Measurements from ENCODE around the gene ZDHHC3.

ZDHHC3 gene

GRCh38 chr3:44991326-44991725 lies 15.4 kb upstream of the ZDHHC3 start:
- Histone ChIP-seq H3K36me3 (ENCODE audit: insufficient read depth, low read length) (peaks cover 68% of the 10 kb centered on the region), H3K9ac (ENCODE audit: low read length) (no peak overlapping the region), H3K79me2 (ENCODE audit: insufficient read depth, low read length) (peaks cover 3% of the 10 kb centered on the region; the same call in 1 of the 2 replicates), H3K9me3 (ENCODE audit: low read length) (no peaks in the 10 kb centered on the region), H3K4me1 (ENCODE audit: insufficient read depth, low read length, severe bottlenecking) (no peaks in the 10 kb centered on the region), H3F3A (ENCODE audit: insufficient read depth, low read length) (no peaks in the 10 kb centered on the region), H3K27me3 (ENCODE audit: insufficient read depth, low read length) (no peaks in the 10 kb centered on the region), H3K27ac (ENCODE audit: low read depth, low read length, poor library complexity, severe bottlenecking) (no peak overlapping the region), H2AFZ (ENCODE audit: low read length) (no peak overlapping the region), H3K9me2 (ENCODE audit: low read depth, low read length) (no peaks in the 10 kb centered on the region), H3K4me2 (ENCODE audit: low read length) (no peak overlapping the region), H3K4me3 (ENCODE audit: low read depth, low read length, poor library complexity, severe bottlenecking) (no peak overlapping the region), H4K20me1 (ENCODE audit: insufficient read depth, low read length) (no peaks in the 10 kb centered on the region)
- TF ChIP-seq, protein P1, sequence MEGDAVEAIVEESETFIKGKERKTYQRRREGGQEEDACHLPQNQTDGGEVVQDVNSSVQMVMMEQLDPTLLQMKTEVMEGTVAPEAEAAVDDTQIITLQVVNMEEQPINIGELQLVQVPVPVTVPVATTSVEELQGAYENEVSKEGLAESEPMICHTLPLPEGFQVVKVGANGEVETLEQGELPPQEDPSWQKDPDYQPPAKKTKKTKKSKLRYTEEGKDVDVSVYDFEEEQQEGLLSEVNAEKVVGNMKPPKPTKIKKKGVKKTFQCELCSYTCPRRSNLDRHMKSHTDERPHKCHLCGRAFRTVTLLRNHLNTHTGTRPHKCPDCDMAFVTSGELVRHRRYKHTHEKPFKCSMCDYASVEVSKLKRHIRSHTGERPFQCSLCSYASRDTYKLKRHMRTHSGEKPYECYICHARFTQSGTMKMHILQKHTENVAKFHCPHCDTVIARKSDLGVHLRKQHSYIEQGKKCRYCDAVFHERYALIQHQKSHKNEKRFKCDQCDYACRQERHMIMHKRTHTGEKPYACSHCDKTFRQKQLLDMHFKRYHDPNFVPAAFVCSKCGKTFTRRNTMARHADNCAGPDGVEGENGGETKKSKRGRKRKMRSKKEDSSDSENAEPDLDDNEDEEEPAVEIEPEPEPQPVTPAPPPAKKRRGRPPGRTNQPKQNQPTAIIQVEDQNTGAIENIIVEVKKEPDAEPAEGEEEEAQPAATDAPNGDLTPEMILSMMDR (IDR thresholded peaks at IDR 0.05; ENCODE audit: low read length), result no peak
- TF ChIP-seq EZH2 (IDR thresholded peaks at IDR 0.05; ENCODE audit: borderline replicate concordance, low read length), result no peak

DNA sequence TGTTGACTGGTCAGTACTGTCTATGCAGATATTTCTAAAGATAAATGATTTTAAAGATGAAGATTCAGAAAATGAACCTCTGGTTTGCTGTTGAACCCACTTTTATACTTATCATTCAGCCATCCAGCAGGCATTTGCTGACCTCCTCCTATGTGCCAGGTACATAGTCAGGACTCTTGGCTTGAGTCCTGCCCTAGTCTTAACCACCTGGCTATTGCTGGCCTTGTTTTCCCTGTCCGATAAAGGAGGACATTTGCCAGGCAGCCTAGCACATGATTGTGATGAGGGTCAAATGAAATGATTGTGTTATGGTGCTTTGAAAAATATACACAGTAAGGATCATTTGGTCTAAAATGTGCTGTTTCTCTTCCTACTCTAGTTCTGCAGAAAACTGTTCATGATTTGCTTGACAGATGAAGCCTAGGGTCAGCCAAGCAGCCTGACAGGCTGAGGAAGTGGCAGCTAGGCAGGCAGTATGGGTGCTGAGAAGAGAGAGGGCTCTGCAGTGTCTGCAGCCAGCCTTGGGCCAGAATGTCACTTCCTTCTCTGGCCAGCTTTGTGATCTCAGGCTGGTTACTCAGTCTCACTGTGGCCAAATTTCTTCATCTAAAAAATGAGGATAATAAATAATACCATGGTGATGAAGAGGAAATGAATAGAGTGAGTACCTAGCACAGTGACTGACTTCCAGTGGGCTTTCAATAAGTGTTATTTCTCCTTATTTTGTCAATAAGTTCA lies 13.8 kb upstream of the ZDHHC3 start:
- H3K4me1 ChIP-seq (ENCODE audit: insufficient read depth, low read length, severe bottlenecking), result no peaks in the 10 kb centered on the region
- H3F3A ChIP-seq (ENCODE audit: insufficient read depth, low read length), result no peaks in the 10 kb centered on the region
- no peak overlapping the region for H3K9ac ChIP-seq (ENCODE audit: low read length)
- no peaks in the 10 kb centered on the region for H3K27me3 ChIP-seq (ENCODE audit: insufficient read depth, low read length)
- peaks cover 64% of the 10 kb centered on the region for H3K36me3 ChIP-seq (ENCODE audit: insufficient read depth, low read length)
- H3K27ac ChIP-seq (ENCODE audit: low read depth, low read length, poor library complexity, severe bottlenecking), result no peak overlapping the region
- no peak overlapping the region for H3K4me3 ChIP-seq (ENCODE audit: low read depth, low read length, poor library complexity, severe bottlenecking)
- TF ChIP-seq, protein P1 (IDR thresholded peaks at IDR 0.05; ENCODE audit: low read length), result no peak
- no peak for TF ChIP-seq EZH2 (IDR thresholded peaks at IDR 0.05; ENCODE audit: borderline replicate concordance, low read length)
- peaks cover 6% of the 10 kb centered on the region for H3K79me2 ChIP-seq (ENCODE audit: insufficient read depth, low read length)
- H4K20me1 ChIP-seq (ENCODE audit: insufficient read depth, low read length), result no peaks in the 10 kb centered on the region
- H3K9me2 ChIP-seq (ENCODE audit: low read depth, low read length), result no peaks in the 10 kb centered on the region
- H2AFZ ChIP-seq (ENCODE audit: low read length), result no peak overlapping the region
- H3K4me2 ChIP-seq (ENCODE audit: low read length), result no peak overlapping the region
- no peaks in the 10 kb centered on the region for H3K9me3 ChIP-seq (ENCODE audit: low read length)

DNA sequence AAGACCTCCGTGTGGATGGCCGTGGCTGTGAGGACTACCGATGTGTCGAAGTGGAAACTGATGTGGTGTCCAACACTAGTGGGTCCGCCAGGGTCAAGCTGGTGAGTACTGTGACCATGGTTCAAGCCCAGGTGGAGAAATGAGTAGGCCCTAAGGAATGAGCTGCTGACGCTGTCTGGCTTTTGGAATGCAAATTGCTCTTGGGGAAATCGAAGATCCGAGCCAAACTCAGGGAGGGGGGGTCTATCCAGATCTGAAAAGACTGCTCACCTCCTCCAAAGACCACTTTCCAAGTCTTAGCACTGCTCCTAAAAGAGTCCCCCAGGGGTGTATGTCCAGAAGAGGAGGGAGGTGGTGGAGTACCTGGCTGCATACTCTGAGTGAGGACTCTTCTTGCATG lies 13.2 kb upstream of the ZDHHC3 start:
- Histone ChIP-seq H2AFZ (ENCODE audit: low read length) (no peak overlapping the region), H3K27me3 (ENCODE audit: insufficient read depth, low read length) (no peaks in the 10 kb centered on the region), H3K27ac (ENCODE audit: low read depth, low read length, poor library complexity, severe bottlenecking) (no peak overlapping the region), H3F3A (ENCODE audit: insufficient read depth, low read length) (no peaks in the 10 kb centered on the region), H3K36me3 (ENCODE audit: insufficient read depth, low read length) (peaks cover 64% of the 10 kb centered on the region), H3K9me3 (ENCODE audit: low read length) (no peaks in the 10 kb centered on the region), H3K9me2 (ENCODE audit: low read depth, low read length) (no peaks in the 10 kb centered on the region), H3K79me2 (ENCODE audit: insufficient read depth, low read length) (peaks cover 11% of the 10 kb centered on the region), H3K4me1 (ENCODE audit: insufficient read depth, low read length, severe bottlenecking) (no peaks in the 10 kb centered on the region), H4K20me1 (ENCODE audit: insufficient read depth, low read length) (no peaks in the 10 kb centered on the region), H3K9ac (ENCODE audit: low read length) (no peak overlapping the region), H3K4me2 (ENCODE audit: low read length) (no peak overlapping the region), H3K4me3 (ENCODE audit: low read depth, low read length, poor library complexity, severe bottlenecking) (no peak overlapping the region)
- TF ChIP-seq, protein P1 (IDR thresholded peaks at IDR 0.05; ENCODE audit: low read length), result no peak
- TF ChIP-seq EZH2 (IDR thresholded peaks at IDR 0.05; ENCODE audit: borderline replicate concordance, low read length), result no peak

All from OCI-LY1 (cell line).